SKM-1 (cell line): ENCODE measurements around the gene KCNN4.

ENCODE experiments used
- DNase-seq: peaks from one replicate; lab custom pipeline; 2025; ENCODE audit not compliant: unreplicated experiment; lab: John Stamatoyannopoulos, UW

KCNN4 gene

GRCh38 chr19:43799502-43800142 lies 18.8 kb upstream of the KCNN4 start:
- DNase-seq: no peak

DNA sequence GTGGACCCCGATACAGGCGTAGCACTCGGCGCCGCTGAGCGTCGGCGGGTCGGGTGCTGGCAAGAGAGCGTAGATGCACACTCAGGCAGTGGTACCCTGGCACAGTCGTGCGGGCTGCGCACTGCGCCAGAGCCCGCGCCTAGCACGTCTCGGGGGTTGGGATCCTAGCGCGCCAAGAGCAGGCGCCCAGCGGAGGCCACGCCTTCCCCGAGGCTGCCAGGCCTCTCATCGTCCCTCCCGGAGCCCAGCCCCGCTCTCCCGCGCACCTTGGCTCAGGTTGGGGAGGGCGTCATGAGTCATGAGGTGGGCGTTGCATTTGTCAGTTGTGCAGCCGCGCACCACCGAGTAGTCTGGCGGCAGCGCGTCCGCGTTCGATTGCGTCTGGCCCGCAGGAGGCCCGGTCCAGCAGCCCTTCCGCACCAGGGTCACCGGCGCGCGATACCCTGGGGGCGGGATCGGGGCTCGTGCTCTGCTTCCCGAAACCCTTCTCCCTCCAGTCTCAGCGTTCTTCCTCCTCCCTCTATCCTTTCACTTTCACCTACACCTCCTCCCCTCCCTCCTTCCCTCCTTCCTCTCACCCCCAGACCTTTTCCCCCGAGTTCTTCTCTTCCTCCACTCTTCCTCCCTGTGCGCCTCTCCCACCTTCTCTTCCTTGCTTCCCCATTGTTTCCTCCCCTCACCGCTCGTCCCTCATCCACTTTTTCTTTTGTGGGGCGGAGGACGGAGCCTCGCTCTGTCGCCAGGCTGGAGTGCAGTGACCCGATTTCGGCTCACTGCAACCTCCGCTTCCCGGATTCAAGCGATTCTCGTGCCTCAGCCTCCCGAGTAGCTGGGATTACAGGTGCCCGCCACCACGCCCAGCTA lies 18.0 kb upstream of the KCNN4 start:
- DNase-seq: no peak

GRCh38 chr19:43798026-43798545 lies 17.3 kb upstream of the KCNN4 start:
- no peak for DNase-seq

DNA sequence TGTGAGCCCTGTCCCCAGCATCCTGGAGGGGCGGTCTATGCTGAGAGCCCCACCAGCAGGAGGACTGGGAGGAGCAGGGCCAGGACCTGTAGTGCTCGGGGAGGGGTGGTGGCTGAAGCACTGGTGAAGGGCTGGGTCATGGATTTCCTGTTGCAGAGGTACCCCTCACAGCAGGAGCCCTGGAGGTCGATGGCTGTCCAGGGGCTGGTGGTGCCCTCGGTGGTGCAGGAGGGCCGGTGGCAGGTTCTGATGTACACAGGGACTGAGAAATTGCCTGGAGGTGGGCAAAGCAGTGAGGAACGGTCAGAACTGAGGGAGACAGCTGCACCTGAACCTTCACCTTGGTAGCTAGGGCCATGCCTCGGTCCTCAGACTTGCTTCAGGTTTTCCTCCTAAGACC lies 16.8 kb upstream of the KCNN4 start:
- no peak for DNase-seq

GRCh38 chr19:43797118-43797517 lies 16.3 kb upstream of the KCNN4 start:
- DNase-seq: no peak

DNA sequence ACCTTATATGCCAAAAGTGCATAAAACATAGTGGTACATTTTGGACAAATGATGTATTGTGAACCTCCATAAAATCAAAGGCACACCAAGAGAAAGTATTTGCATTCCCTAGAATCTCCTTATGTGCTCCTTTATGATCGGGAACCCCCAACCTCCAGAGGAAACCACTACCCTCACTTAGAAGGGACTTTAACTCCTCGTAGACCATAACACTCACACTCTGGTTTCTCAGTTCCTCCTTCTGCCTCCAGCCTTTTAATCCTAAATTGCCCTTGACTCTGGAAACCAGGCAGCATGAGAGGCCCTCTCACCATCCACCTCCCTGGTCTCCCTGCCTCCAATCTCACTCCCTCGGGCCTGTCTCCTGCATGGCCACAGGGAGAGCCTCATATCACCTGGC lies 9.8 kb upstream of the KCNN4 start:
- DNase-seq: no peak

DNA sequence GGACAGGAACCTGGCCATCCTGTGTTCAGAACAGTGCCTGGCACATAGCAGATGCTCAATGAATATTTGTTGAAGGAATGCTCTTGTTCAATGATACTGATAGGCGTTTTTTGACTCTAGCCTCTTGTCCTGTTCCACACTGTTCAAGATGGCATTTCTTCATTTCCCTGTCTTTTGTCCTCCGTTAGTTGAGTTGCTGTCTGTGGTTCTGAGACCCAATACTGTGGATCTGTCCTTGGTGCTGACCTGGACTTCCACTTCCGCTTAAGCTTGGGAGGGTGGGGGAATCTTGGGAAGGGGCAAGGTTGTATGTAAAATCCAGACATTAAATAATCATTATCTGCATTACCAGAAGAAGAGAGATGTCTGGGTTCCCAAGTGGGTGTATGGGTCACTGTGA lies 8.3 kb upstream of the KCNN4 start:
- no peak for DNase-seq

- no peak for DNase-seq
Measured at GRCh38 chr19:43786665-43787064, 5.9 kb upstream of the KCNN4 start.

GRCh38 chr19:43784981-43785808 lies 4.4 kb upstream of the KCNN4 start:
- DNase-seq: peak; percentile 50

- no peak for DNase-seq
Measured at GRCh38 chr19:43784241-43784980, 3.6 kb upstream of the KCNN4 start.

DNA sequence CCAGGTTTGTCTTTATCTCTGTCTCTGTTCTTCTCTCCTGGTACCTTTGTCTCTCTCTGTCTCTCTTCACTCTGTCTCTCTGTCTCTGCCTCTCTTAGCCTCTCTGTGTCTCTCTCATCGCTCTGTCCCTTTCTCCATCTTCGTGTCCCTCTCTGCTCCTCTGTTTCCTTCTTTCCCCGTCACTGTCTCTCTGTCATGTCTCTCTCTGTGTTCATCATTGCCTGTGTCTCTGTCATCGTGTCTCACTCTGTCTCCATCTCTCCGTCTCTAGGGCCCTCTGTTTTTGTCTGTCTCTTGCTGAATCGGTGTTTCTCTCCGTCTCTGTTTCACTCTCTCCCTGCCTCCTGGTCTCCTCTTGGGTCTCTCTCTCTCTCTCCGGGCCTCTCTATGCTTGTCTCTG lies 2.9 kb upstream of the KCNN4 start:
- no peak for DNase-seq

DNA sequence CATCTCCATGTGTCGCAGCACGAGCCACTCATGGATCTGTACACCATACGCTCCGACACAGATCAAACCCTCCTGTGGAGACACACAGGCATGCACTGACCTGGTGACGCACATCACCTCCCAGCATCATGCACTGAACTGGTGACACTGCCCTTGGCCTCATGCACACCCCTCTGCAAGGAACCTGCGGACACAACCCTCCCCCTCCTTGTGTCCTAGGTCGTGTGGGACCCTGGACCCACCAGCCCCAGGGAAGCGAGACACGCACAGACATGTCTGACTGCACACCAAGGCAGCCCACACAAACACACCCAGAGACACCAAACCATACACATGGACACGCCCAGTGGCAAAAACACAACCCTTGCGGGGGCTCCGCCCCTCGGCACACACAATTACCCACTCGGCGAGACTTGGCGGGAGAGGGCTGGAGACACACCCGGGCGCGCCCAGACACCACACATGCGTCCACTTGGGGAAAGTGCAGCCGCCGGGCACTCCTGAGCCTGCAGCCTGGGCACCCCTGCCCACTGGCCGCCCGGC lies 2.0 kb upstream of the KCNN4 start:
- no peak for DNase-seq

DNA sequence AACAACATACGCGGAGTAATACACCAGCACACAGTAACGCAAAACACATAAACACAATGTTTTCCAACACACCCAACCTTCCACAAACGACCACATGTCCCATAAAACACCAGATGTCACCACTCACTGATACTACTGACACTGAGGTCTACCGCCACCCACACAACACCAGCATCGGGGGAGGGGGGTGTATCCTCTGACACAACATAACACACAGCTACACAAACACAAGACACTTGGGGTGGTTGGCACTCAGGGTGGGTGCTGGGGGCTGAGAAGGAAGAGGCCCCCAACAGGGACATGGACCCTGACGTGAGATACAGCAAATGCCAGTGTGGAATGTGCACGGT lies 1.5 kb upstream of the KCNN4 start:
- no peak for DNase-seq

- DNase-seq: no peak
Measured at GRCh38 chr19:43781630-43782310, 997 bp upstream of the KCNN4 start.

DNA sequence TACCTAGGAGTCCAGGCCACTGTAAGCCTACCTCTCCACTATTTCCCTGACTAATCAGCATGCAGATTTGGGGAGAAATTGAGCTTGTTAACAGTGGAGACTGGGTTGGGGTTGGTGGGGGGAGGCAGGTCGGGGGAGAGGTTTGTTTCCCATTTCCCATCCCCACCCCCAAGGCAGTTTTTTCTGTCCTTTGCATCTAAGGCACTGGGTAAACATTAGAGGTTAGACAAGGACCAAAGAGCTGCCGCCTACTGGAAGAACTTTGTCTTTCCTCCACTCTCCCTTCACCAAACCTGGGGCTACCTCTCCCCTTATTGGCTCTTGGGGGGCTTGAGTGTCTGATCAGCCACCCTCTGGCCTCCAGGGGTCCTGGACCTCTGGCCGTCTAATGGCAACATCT lies 953 bp downstream of the KCNN4 start:
- DNase-seq: no peak

DNA sequence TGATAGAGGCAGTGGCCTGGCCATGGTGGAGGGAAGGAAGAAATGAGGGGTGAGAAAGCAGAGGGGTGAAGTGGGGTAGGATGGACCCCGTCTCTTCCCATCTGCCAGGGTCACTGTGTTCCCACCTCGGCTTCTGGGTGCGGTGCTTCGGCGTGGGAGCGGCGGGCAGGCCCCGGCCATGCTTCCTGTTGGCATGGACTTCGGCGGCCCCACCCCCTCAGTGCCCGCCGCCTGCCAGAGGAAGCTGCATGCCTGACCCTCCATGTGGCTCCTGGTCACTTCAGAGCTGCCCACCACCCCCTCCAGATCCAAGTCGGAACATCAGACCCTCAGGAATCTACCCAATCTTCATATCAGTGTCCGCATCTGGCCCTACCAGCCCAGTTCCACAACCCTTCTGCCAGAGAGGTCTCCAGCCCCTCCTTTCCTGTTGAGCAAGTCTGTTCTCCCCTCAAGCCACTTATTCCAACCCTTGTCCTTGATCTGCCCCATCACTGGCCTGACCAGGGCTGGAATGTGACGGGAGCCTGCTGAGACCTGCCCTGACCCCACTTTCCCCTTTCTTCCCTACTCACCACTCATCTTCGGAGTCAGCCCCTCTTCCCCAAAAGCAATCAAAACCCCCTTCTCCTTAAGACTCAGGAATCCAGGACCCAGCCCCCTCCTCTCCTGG lies 1.5 kb downstream of the KCNN4 start:
- DNase-seq: no peak

GRCh38 chr19:43778651-43779050 lies 2.1 kb downstream of the KCNN4 start:
- DNase-seq: no peak

DNA sequence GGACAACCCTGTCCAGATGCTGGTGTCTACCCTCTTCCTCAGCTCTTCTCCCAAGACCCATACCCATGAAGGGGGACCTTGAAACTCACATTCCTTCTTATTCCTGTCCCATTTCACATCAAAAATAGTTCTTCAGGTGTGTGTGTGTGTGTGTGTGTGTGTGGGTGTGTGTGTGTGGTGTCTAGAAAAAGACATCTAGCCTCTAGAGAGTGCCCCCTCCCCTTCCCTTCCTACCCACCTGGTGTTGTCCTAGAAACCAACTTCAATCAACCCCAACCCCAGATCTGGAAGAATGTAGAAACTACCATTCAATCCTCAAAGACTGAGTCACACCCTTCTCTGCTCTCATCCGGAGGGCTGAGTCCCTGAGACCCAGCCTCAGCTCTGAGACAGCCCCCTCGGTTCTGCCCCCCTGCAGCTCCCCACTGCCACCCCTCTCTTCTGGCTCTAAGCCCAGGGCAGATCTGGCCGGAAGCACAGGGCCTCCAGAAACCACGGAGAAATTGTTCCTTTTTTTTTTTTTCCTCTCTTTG lies 3.5 kb downstream of the KCNN4 start:
- peak; percentile 35 for DNase-seq

DNA sequence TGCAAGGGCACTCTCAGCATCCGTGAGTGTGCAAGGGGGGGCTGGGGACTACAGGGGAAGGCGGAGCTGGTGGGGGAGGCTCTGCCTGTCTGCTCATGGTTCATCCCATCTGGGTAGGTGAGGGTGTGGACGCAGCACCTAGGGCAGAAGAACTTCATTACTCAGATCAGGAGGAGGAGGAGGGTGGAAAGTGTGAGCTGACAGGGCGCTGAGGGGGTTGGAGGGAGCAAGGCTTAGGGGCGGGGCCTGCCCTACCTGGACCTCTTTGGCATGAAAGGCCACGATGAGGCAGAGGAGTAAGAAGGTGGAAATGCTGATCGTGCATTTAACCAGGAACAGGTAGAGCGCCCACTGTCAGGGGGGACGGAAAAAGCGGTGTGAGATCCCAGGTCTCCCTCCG lies 4.5 kb downstream of the KCNN4 start:
- no peak for DNase-seq
